ENCODE measurements around the gene INTS3.

GRCh38 chr1:153752571-153753195, 24.8 kb downstream of the INTS3 start:
- TF ChIP-seq CTCF (IDR thresholded peaks at IDR 0.05; ENCODE audit: low read length) (no peak), EZH2phosphoT487 (IDR thresholded peaks at IDR 0.05; ENCODE audit: low read length) (no peak), EZH2 (optimal IDR thresholded peaks at IDR 0.05; ENCODE audit: low read depth, low read length) (no peak)
